ENCODE data around the gene C2CD4D.

GRCh38 chr1:151825204-151825603 is 14.4 kb downstream of the C2CD4D start:
- TF ChIP-seq, protein P1, sequence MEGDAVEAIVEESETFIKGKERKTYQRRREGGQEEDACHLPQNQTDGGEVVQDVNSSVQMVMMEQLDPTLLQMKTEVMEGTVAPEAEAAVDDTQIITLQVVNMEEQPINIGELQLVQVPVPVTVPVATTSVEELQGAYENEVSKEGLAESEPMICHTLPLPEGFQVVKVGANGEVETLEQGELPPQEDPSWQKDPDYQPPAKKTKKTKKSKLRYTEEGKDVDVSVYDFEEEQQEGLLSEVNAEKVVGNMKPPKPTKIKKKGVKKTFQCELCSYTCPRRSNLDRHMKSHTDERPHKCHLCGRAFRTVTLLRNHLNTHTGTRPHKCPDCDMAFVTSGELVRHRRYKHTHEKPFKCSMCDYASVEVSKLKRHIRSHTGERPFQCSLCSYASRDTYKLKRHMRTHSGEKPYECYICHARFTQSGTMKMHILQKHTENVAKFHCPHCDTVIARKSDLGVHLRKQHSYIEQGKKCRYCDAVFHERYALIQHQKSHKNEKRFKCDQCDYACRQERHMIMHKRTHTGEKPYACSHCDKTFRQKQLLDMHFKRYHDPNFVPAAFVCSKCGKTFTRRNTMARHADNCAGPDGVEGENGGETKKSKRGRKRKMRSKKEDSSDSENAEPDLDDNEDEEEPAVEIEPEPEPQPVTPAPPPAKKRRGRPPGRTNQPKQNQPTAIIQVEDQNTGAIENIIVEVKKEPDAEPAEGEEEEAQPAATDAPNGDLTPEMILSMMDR (IDR thresholded peaks at IDR 0.05) = no peak
- TF ChIP-seq REST (IDR thresholded peaks at IDR 0.05; ENCODE audit: insufficient read depth in 1 of 2, low read depth in 2 of 2, low read length in 1 of 2) = no peak
- no peak for TF ChIP-seq POLR2AphosphoS5 (IDR thresholded peaks at IDR 0.05; ENCODE audit: low read depth, low read length)

Data from Panc1 (cell line).